HCT116 (cell line): ENCODE results near the gene XPNPEP3. TPM values are rescaled to one million over a fixed set of nuclear protein-coding genes. Genes with fewer than 3 reads are reported as not detected.

Experiments
- ATAC-seq: fragments of 200-7000 bp; cut with Tn5 transposase; 2 replicates; pipeline ENCODE4 v1.9.1; 2020; ENCODE audit warnings: mild to moderate bottlenecking, moderate library complexity
- BruUV-seq: library from RNA; stranded (reverse); fragments of 400-500 nt; replicated peaks from 2 replicates; lab custom pipeline; 2021; lab: Mats Ljungman, UMichigan
- CTCF ChIA-PET: fragments of 300-600 bp; sonication (Branson Sonifier 250); formaldehyde crosslinking; loops from one replicate; lab custom pipeline; 2021; ENCODE audit warnings: antibody characterized with exemption; lab: Charles Lee
- POLR2A ChIA-PET: fragments of 300-600, 350-600 bp; sonication (Branson Sonifier 250); formaldehyde crosslinking; loops from one replicate; lab custom pipeline; 2021; ENCODE audit warnings: antibody characterized with exemption; lab: Charles Lee
- RAD21 ChIA-PET, 2 experiments: fragments of 300-600 bp; sonication (Branson Sonifier 250); formaldehyde crosslinking; loops; one replicate each; lab custom pipeline; 2023; ENCODE audit warnings: low total read pairs in 2 of 2; ENCODE audit not compliant: uncharacterized antibody in 2 of 2, unreplicated experiment in 2 of 2, low non-redundant PET in 1 of 2; lab: Charles Lee
- DNase-seq: peaks from one replicate; pipeline ENCODE4 v3.0.0-alpha.2; 2010; ENCODE audit warnings: low read depth, low spot score
- H2AFZ ChIP-seq: fragments of 200-600 bp; shearing (Covaris generic), sonication (generic); 2 replicates; pipeline ENCODE4 v1.6.1; 2017; ENCODE audit warnings: low read depth, mixed run types, mixed read lengths, antibody characterized with exemption, low read length; ENCODE audit not compliant: poor library complexity, severe bottlenecking
- H3K27ac ChIP-seq: 2 replicates; pipeline ENCODE4 v1.5.1; 2012; ENCODE audit warnings: low read depth, low read length
- H3K27me3 ChIP-seq: fragments of 200-600 bp; sonication (generic); 2 replicates; pipeline ENCODE4 v1.6.1; 2016; ENCODE audit warnings: mixed run types, low read length, mixed read lengths; ENCODE audit not compliant: insufficient read depth
- H3K36me3 ChIP-seq, 2 experiments: fragments of 200-500 bp in 1 of 2; fragments of 200-600 bp in 1 of 2; sonication (Bioruptor generic) in 1 of 2; sonication (generic) in 1 of 2; 2 replicates each; pipeline versions ENCODE4 v1.5.1 to v1.6.1; 2014 to 2016; ENCODE audit warnings: low read length in 2 of 2, inconsistent platforms in 1 of 2, mixed read lengths in 1 of 2, mixed run types in 1 of 2; ENCODE audit not compliant: insufficient read depth in 2 of 2, control insufficient read depth in 1 of 2
- H3K4me1 ChIP-seq, 2 experiments: fragments of 200-600 bp in 1 of 2; sonication (generic) in 1 of 2; 2 replicates each; pipeline versions ENCODE4 v1.5.1 to v1.6.1; 2012 to 2017; ENCODE audit warnings: low read length in 2 of 2, inconsistent platforms in 1 of 2, mild to moderate bottlenecking in 1 of 2, mixed read lengths in 1 of 2, mixed run types in 1 of 2, moderate library complexity in 1 of 2; ENCODE audit not compliant: insufficient read depth in 2 of 2, control insufficient read depth in 1 of 2
- H3K4me2 ChIP-seq: fragments of 200-600 bp; sonication (generic); 2 replicates; pipeline ENCODE4 v1.6.1; 2017; ENCODE audit warnings: mixed run types, low read length, mixed read lengths
- H3K4me3 ChIP-seq, 2 experiments: fragments of 200-600 bp in 1 of 2; sonication (generic) in 1 of 2; replicated peaks in 1 of 2; 2 replicates each; pipeline ENCODE4 v1.5.1; 2011 to 2016; ENCODE audit warnings: low read length in 2 of 2, control low read depth in 1 of 2, low read depth in 1 of 2, mild to moderate bottlenecking in 1 of 2, mixed read lengths in 1 of 2, mixed run types in 1 of 2
- H3K79me2 ChIP-seq: fragments of 200-600 bp; sonication (generic); 2 replicates; pipeline ENCODE4 v1.6.1; 2017; ENCODE audit warnings: mild to moderate bottlenecking, mixed run types, low read length, moderate library complexity, mixed read lengths; ENCODE audit not compliant: insufficient read depth
- H3K9ac ChIP-seq: fragments of 200-600 bp; sonication (generic); 2 replicates; pipeline ENCODE4 v1.6.1; 2016; ENCODE audit warnings: low read length, mixed read lengths
- H3K9me2 ChIP-seq: fragments of 200-600 bp; sonication (generic), shearing (Covaris generic); 2 replicates; pipeline ENCODE4 v1.6.1; 2017; ENCODE audit warnings: mixed run types, mild to moderate bottlenecking, moderate library complexity; ENCODE audit not compliant: insufficient read depth
- H3K9me3 ChIP-seq, 2 experiments: fragments of 200-500 bp in 1 of 2; fragments of 200-600 bp in 1 of 2; sonication (Bioruptor generic) in 1 of 2; sonication (generic) in 1 of 2; 2 replicates each; pipeline ENCODE4 v1.6.1; 2014 to 2017; ENCODE audit warnings: low read length in 2 of 2, mixed read lengths in 2 of 2, inconsistent platforms in 1 of 2, low read depth in 1 of 2, mild to moderate bottlenecking in 1 of 2, mixed run types in 1 of 2, moderate library complexity in 1 of 2; ENCODE audit not compliant: control insufficient read depth in 1 of 2, insufficient read depth in 1 of 2
- H4K20me1 ChIP-seq: fragments of 200-600 bp; sonication (generic), shearing (Covaris generic); 2 replicates; pipeline ENCODE4 v1.6.1; 2017; ENCODE audit warnings: mixed run types, mild to moderate bottlenecking, moderate library complexity; ENCODE audit not compliant: insufficient read depth
- ELF1 ChIP-seq: IDR thresholded peaks from 2 replicates; pipeline ENCODE4 v1.6.1; 2012; ENCODE audit warnings: low read depth, borderline replicate concordance
- EZH2 ChIP-seq: fragments of 200-600 bp; sonication (generic); IDR thresholded peaks from 2 replicates; pipeline ENCODE4 v1.6.1; 2017; ENCODE audit warnings: antibody characterized with exemption, mixed run types
- EZH2phosphoT487 ChIP-seq: fragments of 200-600 bp; IDR thresholded peaks from 2 replicates; pipeline ENCODE4 v1.6.1; 2018; ENCODE audit warnings: antibody characterized with exemption, borderline replicate concordance
- JUND ChIP-seq: IDR thresholded peaks from 2 replicates; pipeline ENCODE4 v1.6.1; 2012
- POLR2A ChIP-seq: IDR thresholded peaks from 2 replicates; pipeline ENCODE4 v1.7.0; 2011; ENCODE audit warnings: borderline replicate concordance; ENCODE audit not compliant: insufficient read depth, insufficient read length; ENCODE audit errors: extremely low read depth
- POLR2AphosphoS5 ChIP-seq: IDR thresholded peaks from 2 replicates; pipeline ENCODE4 v1.6.1; 2011; ENCODE audit warnings: mild to moderate bottlenecking, low read depth, low read length, moderate library complexity
- REST ChIP-seq: IDR thresholded peaks from 2 replicates; pipeline ENCODE4 v1.6.1; 2012; ENCODE audit warnings: low read depth
- SIN3A ChIP-seq: IDR thresholded peaks from 2 replicates; pipeline ENCODE4 v1.6.1; 2012; ENCODE audit warnings: low read depth
- SRF ChIP-seq: IDR thresholded peaks from 2 replicates; pipeline ENCODE4 v1.6.1; 2012; ENCODE audit warnings: low read depth
- TCF7L2 ChIP-seq: IDR thresholded peaks from 2 replicates; pipeline ENCODE4 v1.7.0; 2011; ENCODE audit warnings: borderline replicate concordance, inconsistent platforms; ENCODE audit not compliant: insufficient read depth, insufficient read length; ENCODE audit errors: extremely low read depth
- YY1 ChIP-seq: IDR thresholded peaks from 2 replicates; pipeline ENCODE4 v1.6.1; 2011; ENCODE audit warnings: low read length, low read depth, moderate library complexity, mild to moderate bottlenecking; ENCODE audit not compliant: insufficient replicate concordance; ENCODE audit errors: extremely low read depth
- ZBTB33 ChIP-seq: IDR thresholded peaks from 2 replicates; pipeline ENCODE4 v1.6.1; 2011; ENCODE audit warnings: mild to moderate bottlenecking, low read length, moderate library complexity; ENCODE audit not compliant: insufficient replicate concordance; ENCODE audit errors: extremely low read depth
- ZFX ChIP-seq: fragments of 450-650 bp; IDR thresholded peaks from 2 replicates; pipeline ENCODE4 v1.6.1; 2017
- ZNF274 ChIP-seq: fragments of 200-500 bp; sonication (Bioruptor generic); IDR thresholded peaks from 2 replicates; pipeline ENCODE4 v1.6.1; 2014; ENCODE audit warnings: mild to moderate bottlenecking, low read depth, low read length, inconsistent platforms
- intact Hi-C: fragments of 100-400 bp; cut with micrococcal nuclease; formaldehyde crosslinking; loops from 2 replicates; pipeline ENCODE4 v1.10.0; 2022
- total RNA-seq: library from RNA; stranded (reverse); gene quantifications from one replicate; pipeline ENCODE4 v1.2.1, GENCODE V29; 2021; ENCODE audit not compliant: unreplicated experiment

The XPNPEP3 gene
- total RNA-seq, 1 experiment from 2014 or later = 29.8 TPM

- DNase-seq (no peak), ATAC-seq (no peak)
- Histone ChIP-seq H2AFZ (no peak overlapping the region), H3K4me3 (no peak overlapping the region), H4K20me1 (no peaks in the 10 kb centered on the region), H3K9me3 (no peaks in the 10 kb centered on the region), H3K9ac (no peak overlapping the region), H3K4me2 (no peak overlapping the region), H3K9me2 (no peaks in the 10 kb centered on the region), H3K27ac (no peak overlapping the region), H3K4me1 (no peaks in the 10 kb centered on the region), H3K79me2 (no peaks in the 10 kb centered on the region), H3K36me3 (no peaks in the 10 kb centered on the region), H3K27me3 (no peaks in the 10 kb centered on the region)
- intact Hi-C loops = no loop called here
- RAD21 ChIA-PET = no interaction called here
- BruUV-seq = no TSS peak
- POLR2A ChIA-PET = no interaction called here
- CTCF ChIA-PET = no interaction called here
- TF ChIP-seq JUND = no peak
- TF ChIP-seq ELF1 = no peak
- no peak for TF ChIP-seq EZH2
- no peak for TF ChIP-seq SRF
- no peak for TF ChIP-seq REST
- no peak for TF ChIP-seq TCF7L2
- TF ChIP-seq POLR2AphosphoS5 = no peak
- no peak for TF ChIP-seq ZFX
- TF ChIP-seq SIN3A = no peak
- TF ChIP-seq POLR2A = no peak
- TF ChIP-seq YY1 = no peak
- TF ChIP-seq ZNF274 = no peak
- TF ChIP-seq EZH2phosphoT487 = no peak
- TF ChIP-seq ZBTB33 = no peak
Observed at GRCh38 chr22:40939202-40939601, 82.3 kb downstream of the XPNPEP3 start.
